DOHH2 (cell line): ENCODE measurements around the gene MRPL54.

Source experiments
- H3F3A ChIP-seq: fragments of 200-600 bp; sonication (generic), shearing (Covaris generic); 2 replicates; pipeline ENCODE4 v1.6.0; 2016; ENCODE audit warnings: antibody characterized with exemption, mild to moderate bottlenecking; ENCODE audit not compliant: control insufficient read depth, insufficient read depth
- H3K27ac ChIP-seq: fragments of 200-600 bp; sonication (generic); 2 replicates; pipeline ENCODE4 v1.5.1; 2014; ENCODE audit warnings: low read depth, mild to moderate bottlenecking, low read length, moderate library complexity
- H3K27me3 ChIP-seq: fragments of 200-600 bp; sonication (generic); 2 replicates; pipeline ENCODE4 v1.6.1; 2014; ENCODE audit warnings: mild to moderate bottlenecking, low read length, mixed read lengths; ENCODE audit not compliant: control insufficient read depth
- H3K36me3 ChIP-seq: fragments of 200-600 bp; sonication (generic); 2 replicates; pipeline ENCODE4 v1.6.1; 2014; ENCODE audit warnings: mild to moderate bottlenecking, low read length, moderate library complexity, mixed read lengths; ENCODE audit not compliant: control insufficient read depth
- H3K4me1 ChIP-seq: fragments of 200-600 bp; sonication (generic); 2 replicates; pipeline ENCODE4 v1.6.1; 2014; ENCODE audit warnings: mild to moderate bottlenecking, low read length, mixed read lengths; ENCODE audit not compliant: control insufficient read depth
- H3K4me2 ChIP-seq: fragments of 200-600 bp; sonication (generic); 2 replicates; pipeline ENCODE4 v1.6.0; 2014; ENCODE audit warnings: mild to moderate bottlenecking, low read length, moderate library complexity
- H3K4me3 ChIP-seq: fragments of 200-600 bp; sonication (generic); 2 replicates; pipeline ENCODE4 v1.5.1; 2014; ENCODE audit warnings: mild to moderate bottlenecking, low read length, mixed read lengths
- H3K79me2 ChIP-seq: fragments of 200-600 bp; sonication (generic); 2 replicates; pipeline ENCODE4 v1.6.1; 2014; ENCODE audit warnings: mild to moderate bottlenecking, low read length, mixed read lengths; ENCODE audit not compliant: control insufficient read depth
- H3K9me2 ChIP-seq: fragments of 200-600 bp; sonication (generic); replicated peaks from 2 replicates; pipeline ENCODE4 v1.6.1; 2014; ENCODE audit warnings: mild to moderate bottlenecking, low read length, mixed read lengths; ENCODE audit not compliant: control insufficient read depth
- H3K9me3 ChIP-seq: fragments of 200-600 bp; sonication (generic); 2 replicates; pipeline ENCODE4 v1.6.1; 2014; ENCODE audit warnings: antibody characterized with exemption, low read length, mixed read lengths; ENCODE audit not compliant: control insufficient read depth, insufficient read depth
- H4K20me1 ChIP-seq: fragments of 200-600 bp; sonication (generic); 2 replicates; pipeline ENCODE4 v1.6.0; 2014; ENCODE audit warnings: low read depth, mild to moderate bottlenecking, antibody characterized with exemption, low read length, moderate library complexity; ENCODE audit not compliant: control insufficient read depth, insufficient read depth
- CTCF ChIP-seq: fragments of 200-600 bp; sonication (generic); IDR thresholded peaks from one replicate; pipeline ENCODE4 v1.5.1; 2014; ENCODE audit warnings: antibody characterized with exemption, mild to moderate bottlenecking, low read depth, low read length; ENCODE audit not compliant: poor library complexity, severe bottlenecking
- EZH2phosphoT487 ChIP-seq: fragments of 200-600 bp; sonication (generic); IDR thresholded peaks from 2 replicates; pipeline ENCODE4 v1.6.1; 2017; ENCODE audit warnings: borderline replicate concordance, mild to moderate bottlenecking, antibody characterized with exemption, low read length, moderate library complexity, mixed read lengths

The MRPL54 gene

GRCh38 chr19:3800996-3801395 is 38.5 kb downstream of the MRPL54 start:
- H3K36me3 ChIP-seq, result no peaks in the 10 kb centered on the region
- TF ChIP-seq CTCF (no peak), EZH2phosphoT487 (no peak)
- H3K9me3 ChIP-seq, result no peaks in the 10 kb centered on the region
- no peaks in the 10 kb centered on the region for H3K79me2 ChIP-seq
- no peak overlapping the region for H3K27ac ChIP-seq
- no peaks in the 10 kb centered on the region for H3K4me1 ChIP-seq
- H3K4me2 ChIP-seq, result no peak overlapping the region
- H3K4me3 ChIP-seq, result no peak overlapping the region
- H3K27me3 ChIP-seq, result peaks cover 14% of the 10 kb centered on the region
- no peaks in the 10 kb centered on the region for H3K9me2 ChIP-seq
- H3F3A ChIP-seq, result no peaks in the 10 kb centered on the region
- H4K20me1 ChIP-seq, result no peaks in the 10 kb centered on the region

- H3K27me3 ChIP-seq, result peaks cover 14% of the 10 kb centered on the region
- no peaks in the 10 kb centered on the region for H3K79me2 ChIP-seq
- no peaks in the 10 kb centered on the region for H3K36me3 ChIP-seq
- H3K4me2 ChIP-seq, result no peak overlapping the region
- H3K9me3 ChIP-seq, result no peaks in the 10 kb centered on the region
- no peaks in the 10 kb centered on the region for H3K9me2 ChIP-seq
- H4K20me1 ChIP-seq, result no peaks in the 10 kb centered on the region
- no peaks in the 10 kb centered on the region for H3F3A ChIP-seq
- TF ChIP-seq CTCF (no peak), EZH2phosphoT487 (peak; percentile 60; the same call in 1 of the 2 replicates)
- no peaks in the 10 kb centered on the region for H3K4me1 ChIP-seq
- H3K4me3 ChIP-seq, result no peak overlapping the region
- H3K27ac ChIP-seq, result no peak overlapping the region
These were observed 39.1 kb downstream of the MRPL54 start for GRCh38 chr19:3801412-3802096.

GRCh38 chr19:3803114-3803888 is 40.8 kb downstream of the MRPL54 start:
- Histone ChIP-seq H3K27ac (no peak overlapping the region), H3K36me3 (no peaks in the 10 kb centered on the region), H3F3A (no peaks in the 10 kb centered on the region; the same call in 1 of the 2 replicates), H4K20me1 (no peaks in the 10 kb centered on the region), H3K9me2 (no peaks in the 10 kb centered on the region), H3K79me2 (no peaks in the 10 kb centered on the region), H3K4me2 (no peak overlapping the region), H3K27me3 (peaks cover 14% of the 10 kb centered on the region), H3K4me1 (no peaks in the 10 kb centered on the region), H3K9me3 (peaks cover 4% of the 10 kb centered on the region; the same call in 1 of the 2 replicates), H3K4me3 (no peak overlapping the region)
- no peak for TF ChIP-seq EZH2phosphoT487

GRCh38 chr19:3803986-3804385 is 41.5 kb downstream of the MRPL54 start:
- Histone ChIP-seq H3K27ac (no peak overlapping the region), H4K20me1 (no peaks in the 10 kb centered on the region), H3K36me3 (no peaks in the 10 kb centered on the region), H3F3A (no peaks in the 10 kb centered on the region; the same call in 1 of the 2 replicates), H3K4me3 (no peak overlapping the region), H3K9me3 (peaks cover 4% of the 10 kb centered on the region; the same call in 1 of the 2 replicates), H3K79me2 (no peaks in the 10 kb centered on the region), H3K9me2 (no peaks in the 10 kb centered on the region), H3K4me2 (no peak overlapping the region), H3K27me3 (peaks cover 14% of the 10 kb centered on the region), H3K4me1 (no peaks in the 10 kb centered on the region)
- no peak for TF ChIP-seq EZH2phosphoT487
- no peak for TF ChIP-seq CTCF
